BLaER1 (cell line): Measurements from ENCODE around the gene F13A1.
A peak's percentile ranks its signal among the peaks of the same experiment; 100 is the strongest.

Experiments used
- H3K27ac ChIP-seq: shearing (Covaris generic); formaldehyde crosslinking; 2 replicates; pipeline ENCODE4 v1.8.1; 2022
- H3K27me3 ChIP-seq: shearing (Covaris generic); formaldehyde crosslinking; 2 replicates; pipeline ENCODE4 v1.8.1; 2022
- H3K36me3 ChIP-seq: shearing (Covaris generic); formaldehyde crosslinking; 2 replicates; pipeline ENCODE4 v1.8.1; 2022
- H3K4me1 ChIP-seq: shearing (Covaris generic); formaldehyde crosslinking; 2 replicates; pipeline ENCODE4 v1.8.1; 2022
- H3K4me2 ChIP-seq: shearing (Covaris generic); formaldehyde crosslinking; 2 replicates; pipeline ENCODE4 v1.8.1; 2022
- H3K4me3 ChIP-seq: shearing (Covaris generic); formaldehyde crosslinking; 2 replicates; pipeline ENCODE4 v1.8.1; 2022
- H3K9ac ChIP-seq: shearing (Covaris generic); formaldehyde crosslinking; 2 replicates; pipeline ENCODE4 v1.8.1; 2022
- H3K9me3 ChIP-seq: shearing (Covaris generic); formaldehyde crosslinking; 2 replicates; pipeline ENCODE4 v1.8.1; 2022
- H4K20me1 ChIP-seq: shearing (Covaris generic); formaldehyde crosslinking; 2 replicates; pipeline ENCODE4 v1.8.1; 2022
- Cebpa-rat ChIP-seq: shearing (Covaris generic); IDR thresholded peaks from 2 replicates; pipeline ENCODE4 v1.8.1; 2022

The F13A1 gene

GRCh38 chr6:6350696-6351095 lies 30.2 kb upstream of the F13A1 start:
- Histone ChIP-seq H3K36me3 (no peaks in the 10 kb centered on the region), H3K4me3 (no peak overlapping the region), H3K4me1 (0 out of 2 replicates have a peak, but pooled peaks cover 5% of the 10 kb centered on the region), H3K27ac (no peak overlapping the region), H3K4me2 (no peak overlapping the region), H3K9ac (no peak overlapping the region), H4K20me1 (no peaks in the 10 kb centered on the region), H3K27me3 (no peaks in the 10 kb centered on the region), H3K9me3 (no peaks in the 10 kb centered on the region)
- no peak for TF ChIP-seq Cebpa-rat

GRCh38 chr6:6348256-6348655 lies 27.8 kb upstream of the F13A1 start:
- Histone ChIP-seq H4K20me1 (no peaks in the 10 kb centered on the region), H3K9ac (no peak overlapping the region)

GRCh38 chr6:6346427-6347023 lies 26.1 kb upstream of the F13A1 start:
- Histone ChIP-seq H3K4me2 (no peak overlapping the region), H3K36me3 (no peaks in the 10 kb centered on the region), H3K27me3 (no peaks in the 10 kb centered on the region), H3K9me3 (no peaks in the 10 kb centered on the region), H3K4me1 (0 out of 2 replicates have a peak, but pooled peaks cover 5% of the 10 kb centered on the region), H3K9ac (no peak overlapping the region), H3K27ac (no peak overlapping the region), H4K20me1 (no peaks in the 10 kb centered on the region), H3K4me3 (no peak overlapping the region)
- TF ChIP-seq Cebpa-rat, result no peak

More at GRCh38 chr6:6348256-6348655, 27.8 kb upstream of the F13A1 start:
- Histone ChIP-seq H3K27me3 (no peaks in the 10 kb centered on the region), H3K36me3 (no peaks in the 10 kb centered on the region), H3K4me2 (no peak overlapping the region), H3K4me1 (0 out of 2 replicates have a peak, but pooled peaks cover 5% of the 10 kb centered on the region), H3K4me3 (no peak overlapping the region), H3K9me3 (no peaks in the 10 kb centered on the region), H3K27ac (no peak overlapping the region)
- no peak for TF ChIP-seq Cebpa-rat

GRCh38 chr6:6333501-6333900 lies 13.0 kb upstream of the F13A1 start:
- H3K4me1 ChIP-seq, result peaks cover 44% of the 10 kb centered on the region
- H3K9me3 ChIP-seq, result 0 out of 2 replicates have a peak, but pooled peaks cover 7% of the 10 kb centered on the region
- no peaks in the 10 kb centered on the region for H4K20me1 ChIP-seq
- TF ChIP-seq Cebpa-rat, result no peak
- no peaks in the 10 kb centered on the region for H3K36me3 ChIP-seq
- no peak overlapping the region for H3K9ac ChIP-seq
- H3K4me2 ChIP-seq, result peak overlapping the region; percentile 74
- no peaks in the 10 kb centered on the region for H3K27me3 ChIP-seq
- H3K4me3 ChIP-seq, result no peak overlapping the region
- H3K27ac ChIP-seq, result no peak overlapping the region

GRCh38 chr6:6332811-6333244 lies 12.4 kb upstream of the F13A1 start:
- Histone ChIP-seq H3K36me3 (no peaks in the 10 kb centered on the region), H3K4me2 (peak overlapping the region; percentile 74)

GRCh38 chr6:6331946-6332601 lies 11.6 kb upstream of the F13A1 start:
- Histone ChIP-seq H3K9me3 (0 out of 2 replicates have a peak, but pooled peaks cover 7% of the 10 kb centered on the region), H3K4me3 (no peak overlapping the region), H3K27me3 (no peaks in the 10 kb centered on the region; the same call in 1 of the 2 replicates), H3K4me1 (peaks cover 44% of the 10 kb centered on the region), H3K4me2 (peak overlapping the region; percentile 74), H4K20me1 (no peaks in the 10 kb centered on the region), H3K36me3 (no peaks in the 10 kb centered on the region), H3K27ac (peak overlapping the region; percentile 72), H3K9ac (0 out of 2 replicates have a peak overlapping the region, but pooled peaks have one; percentile 17)
- no peak for TF ChIP-seq Cebpa-rat

More at GRCh38 chr6:6332811-6333244, 12.4 kb upstream of the F13A1 start:
- TF ChIP-seq Cebpa-rat, result no peak
- peaks cover 44% of the 10 kb centered on the region for H3K4me1 ChIP-seq
- no peaks in the 10 kb centered on the region for H4K20me1 ChIP-seq
- 0 out of 2 replicates have a peak, but pooled peaks cover 7% of the 10 kb centered on the region for H3K9me3 ChIP-seq
- no peaks in the 10 kb centered on the region; the same call in 1 of the 2 replicates for H3K27me3 ChIP-seq
- H3K9ac ChIP-seq, result no peak overlapping the region
- no peak overlapping the region for H3K27ac ChIP-seq
- no peak overlapping the region for H3K4me3 ChIP-seq

GRCh38 chr6:6331393-6331792 lies 10.9 kb upstream of the F13A1 start:
- Histone ChIP-seq H4K20me1 (no peaks in the 10 kb centered on the region), H3K27me3 (no peaks in the 10 kb centered on the region; the same call in 1 of the 2 replicates), H3K4me1 (peaks cover 44% of the 10 kb centered on the region), H3K4me2 (peak overlapping the region; percentile 74), H3K27ac (peak overlapping the region; percentile 72), H3K4me3 (no peak overlapping the region), H3K36me3 (no peaks in the 10 kb centered on the region), H3K9me3 (0 out of 2 replicates have a peak, but pooled peaks cover 7% of the 10 kb centered on the region), H3K9ac (peak overlapping the region; percentile 17; the same call in 1 of the 2 replicates)
- TF ChIP-seq Cebpa-rat, result no peak

- Histone ChIP-seq H4K20me1 (no peaks in the 10 kb centered on the region), H3K4me2 (peak overlapping the region; percentile 74), H3K27me3 (no peaks in the 10 kb centered on the region; the same call in 1 of the 2 replicates), H3K4me3 (no peak overlapping the region), H3K9ac (no peak overlapping the region), H3K27ac (peak overlapping the region; percentile 72), H3K9me3 (0 out of 2 replicates have a peak, but pooled peaks cover 4% of the 10 kb centered on the region), H3K36me3 (no peaks in the 10 kb centered on the region), H3K4me1 (peaks cover 44% of the 10 kb centered on the region)
- no peak for TF ChIP-seq Cebpa-rat
Measured at GRCh38 chr6:6330407-6330806, 9.9 kb upstream of the F13A1 start.

GRCh38 chr6:6328451-6328850 lies 8.0 kb upstream of the F13A1 start:
- H3K9me3 ChIP-seq, result 0 out of 2 replicates have a peak, but pooled peaks cover 4% of the 10 kb centered on the region
- no peak for TF ChIP-seq Cebpa-rat
- H3K36me3 ChIP-seq, result no peaks in the 10 kb centered on the region
- H3K27ac ChIP-seq, result no peak overlapping the region
- no peak overlapping the region for H3K4me3 ChIP-seq
- no peak overlapping the region for H3K4me2 ChIP-seq
- H3K9ac ChIP-seq, result no peak overlapping the region
- H4K20me1 ChIP-seq, result no peaks in the 10 kb centered on the region
- no peaks in the 10 kb centered on the region; the same call in 1 of the 2 replicates for H3K27me3 ChIP-seq
- peaks cover 39% of the 10 kb centered on the region for H3K4me1 ChIP-seq

GRCh38 chr6:6323352-6323751 lies 2.9 kb upstream of the F13A1 start:
- no peak overlapping the region for H3K27ac ChIP-seq
- H3K9ac ChIP-seq, result no peak overlapping the region
- H3K4me3 ChIP-seq, result no peak overlapping the region
- no peak overlapping the region for H3K4me2 ChIP-seq
- peaks cover 7% of the 10 kb centered on the region; the same call in 1 of the 2 replicates for H3K9me3 ChIP-seq
- H4K20me1 ChIP-seq, result peaks cover 14% of the 10 kb centered on the region; the same call in 1 of the 2 replicates
- TF ChIP-seq Cebpa-rat, result no peak
- H3K27me3 ChIP-seq, result peaks cover 46% of the 10 kb centered on the region
- no peaks in the 10 kb centered on the region for H3K36me3 ChIP-seq
- H3K4me1 ChIP-seq, result peaks cover 16% of the 10 kb centered on the region
